ENCODE measurements around the gene SLC17A9.

GRCh38 chr20:62941792-62942191 lies 10.7 kb upstream of the SLC17A9 start:
- TF ChIP-seq POLR2AphosphoS5 (IDR thresholded peaks at IDR 0.05; ENCODE audit: low read depth, low read length): no peak
- no peak for TF ChIP-seq CTCF (IDR thresholded peaks at IDR 0.05)
- TF ChIP-seq SIN3A (IDR thresholded peaks at IDR 0.05; ENCODE audit: borderline replicate concordance, insufficient read depth, low read depth, low read length): no peak
- no peak for TF ChIP-seq REST (IDR thresholded peaks at IDR 0.05; ENCODE audit: insufficient read depth in 1 of 2, low read depth in 2 of 2, low read length in 1 of 2)
- no peak for TF ChIP-seq TCF7L2 (IDR thresholded peaks at IDR 0.05; ENCODE audit: low read depth, low read length)

All from Panc1 (cell line).